Ovary (tissue), 9 donors: ENCODE results near the gene ELP5. TPM values are rescaled to one million over a fixed set of nuclear protein-coding genes. Genes with fewer than 3 reads are reported as not detected.
A peak's percentile ranks its signal among the peaks of the same experiment; 100 is the strongest.

Experiments used
- DNase-seq, 5 donors: peaks; one replicate each; pipeline ENCODE4 v3.0.0-alpha.2; 2019 to 2020
- H3K27ac ChIP-seq, 2 donors: fragments of 200-600 bp; one replicate each; pipeline versions ENCODE4 v1.5.1 to v1.8.0; 2019 to 2022
- H3K27me3 ChIP-seq: fragments of 200-600 bp; one replicate; pipeline ENCODE4 v1.8.0; 2022
- H3K36me3 ChIP-seq: fragments of 200-600 bp; sonication (generic); one replicate; pipeline ENCODE4 v1.5.1; 2019
- H3K4me1 ChIP-seq: one replicate; pipeline ENCODE4 v1.8.1; 2013; ENCODE audit warnings: mild to moderate bottlenecking, moderate library complexity; ENCODE audit not compliant: insufficient read depth
- H3K4me3 ChIP-seq: fragments of 200-600 bp; sonication (generic); one replicate; pipeline ENCODE4 v1.5.1; 2017
- H3K9me3 ChIP-seq, 2 donors: fragments of 200-600 bp in 1 of 2; sonication (generic) in 1 of 2; one replicate each; pipeline versions ENCODE4 v1.5.1 to v1.8.1; 2013 to 2019; ENCODE audit warnings: mild to moderate bottlenecking in 1 of 2, moderate library complexity in 1 of 2
- EP300 ChIP-seq: sonication (generic); formaldehyde crosslinking; IDR thresholded peaks from one replicate; pipeline ENCODE4 v1.6.1; 2017; ENCODE audit warnings: antibody characterized with exemption
- POLR2A ChIP-seq: fragments of 450-650 bp; IDR thresholded peaks from one replicate; pipeline ENCODE4 v1.6.1; 2017; ENCODE audit warnings: antibody characterized with exemption, mild to moderate bottlenecking, moderate library complexity
- WGBS, 3 donors: extraction: QIAGEN DNeasy Blood & Tissue Kit in 1 of 3; methylation state at CpG; one replicate each; pipeline versions ENCODE4 v1.1.5 to v1.1.7; 2013 to 2017; 5-methylcytosine and 5-hydroxymethylcytosine counted together
- intact Hi-C, 4 donors: fragments of 100-400 bp; cut with DNase I; formaldehyde crosslinking; loops; one replicate each; pipeline versions ENCODE4 v1.11.0 to v1.15.1; 2022 to 2023
- polyA plus RNA-seq, 2 donors: library from polyadenylated mRNA; stranded (reverse); fragments of 200-250 nt in 1 of 2; fragments of 350-450 nt in 1 of 2; fragmentation: Illumina TruSeq in 1 of 2; extraction: RNeasy Lipid Tissue Mini Kit (QIAGEN cat#74804) in 1 of 2; gene quantifications; one replicate each; pipeline ENCODE4 v1.2.3, GENCODE V29; 2013 to 2014
- total RNA-seq, 7 donors: library from RNA; depleted of rRNA in 2 of 7; stranded (reverse); fragments of >200 nt in 2 of 7; fragmentation: NEBNext Ultra II Directional in 3 of 7; extraction: Animal tissue kit (Norgen Biotek cat#: 25700) in 3 of 7; gene quantifications; one replicate each; pipeline versions ENCODE4 v1.1.0 to v1.2.4, GENCODE V29; 2016 to 2023
- TF ChIP-seq, protein P1 (sequence below), 3 donors: fragments of 450-650 bp in 2 of 3; fragments of 200-600 bp in 1 of 3; IDR thresholded peaks; one replicate each; pipeline versions ENCODE4 v1.5.1 to v1.8.0; 2016 to 2022; ENCODE audit warnings: antibody characterized with exemption in 3 of 3, mild to moderate bottlenecking in 1 of 3
- donor health status: DM: no; HTN: no; CAD: no; lungs with moderate emphysema.
- donor health status: DM: no; HTN: no; CAD: no.
- donor health status: Bipolar disorder and iron deficiency.
- donor health status: DM: yes; HTN: yes; CAD: no.
- donor health status: DM: no; HTN: no; CAD: no.
- donor health status: DM: yes; HTN: yes; CAD: no.

The ELP5 gene
- total and polyA plus RNA-seq, 9 donors: 18.7 to 56.0 (median 40.6) TPM

- no peak overlapping the region for H3K27ac ChIP-seq
- H3K27me3 ChIP-seq: peaks cover 3% of the 10 kb centered on the region
- peaks cover 9% of the 10 kb centered on the region for H3K4me1 ChIP-seq
- intact Hi-C loops: loop anchor here in 1 of 4 donors (5.0 kb wide), 1 partner anchor 251 kb away; the partner anchor contains the start of gene SLC16A11
- DNase-seq: peak in 1 of 5 donors; percentile 58
- TF ChIP-seq POLR2A (no peak), EP300 (no peak)
- TF ChIP-seq, protein P1, sequence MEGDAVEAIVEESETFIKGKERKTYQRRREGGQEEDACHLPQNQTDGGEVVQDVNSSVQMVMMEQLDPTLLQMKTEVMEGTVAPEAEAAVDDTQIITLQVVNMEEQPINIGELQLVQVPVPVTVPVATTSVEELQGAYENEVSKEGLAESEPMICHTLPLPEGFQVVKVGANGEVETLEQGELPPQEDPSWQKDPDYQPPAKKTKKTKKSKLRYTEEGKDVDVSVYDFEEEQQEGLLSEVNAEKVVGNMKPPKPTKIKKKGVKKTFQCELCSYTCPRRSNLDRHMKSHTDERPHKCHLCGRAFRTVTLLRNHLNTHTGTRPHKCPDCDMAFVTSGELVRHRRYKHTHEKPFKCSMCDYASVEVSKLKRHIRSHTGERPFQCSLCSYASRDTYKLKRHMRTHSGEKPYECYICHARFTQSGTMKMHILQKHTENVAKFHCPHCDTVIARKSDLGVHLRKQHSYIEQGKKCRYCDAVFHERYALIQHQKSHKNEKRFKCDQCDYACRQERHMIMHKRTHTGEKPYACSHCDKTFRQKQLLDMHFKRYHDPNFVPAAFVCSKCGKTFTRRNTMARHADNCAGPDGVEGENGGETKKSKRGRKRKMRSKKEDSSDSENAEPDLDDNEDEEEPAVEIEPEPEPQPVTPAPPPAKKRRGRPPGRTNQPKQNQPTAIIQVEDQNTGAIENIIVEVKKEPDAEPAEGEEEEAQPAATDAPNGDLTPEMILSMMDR (IDR thresholded peaks at IDR 0.05): no peak
- no peaks in the 10 kb centered on the region for H3K9me3 ChIP-seq
- 26 to 48% (median 43%) methylated on average over 11 of the region's 11 CpGs for WGBS, 3 donors
- H3K4me3 ChIP-seq: no peak overlapping the region
- H3K36me3 ChIP-seq: no peaks in the 10 kb centered on the region
These were observed 41.1 kb downstream of the ELP5 start for GRCh38 chr17:7293159-7293558.

DNA sequence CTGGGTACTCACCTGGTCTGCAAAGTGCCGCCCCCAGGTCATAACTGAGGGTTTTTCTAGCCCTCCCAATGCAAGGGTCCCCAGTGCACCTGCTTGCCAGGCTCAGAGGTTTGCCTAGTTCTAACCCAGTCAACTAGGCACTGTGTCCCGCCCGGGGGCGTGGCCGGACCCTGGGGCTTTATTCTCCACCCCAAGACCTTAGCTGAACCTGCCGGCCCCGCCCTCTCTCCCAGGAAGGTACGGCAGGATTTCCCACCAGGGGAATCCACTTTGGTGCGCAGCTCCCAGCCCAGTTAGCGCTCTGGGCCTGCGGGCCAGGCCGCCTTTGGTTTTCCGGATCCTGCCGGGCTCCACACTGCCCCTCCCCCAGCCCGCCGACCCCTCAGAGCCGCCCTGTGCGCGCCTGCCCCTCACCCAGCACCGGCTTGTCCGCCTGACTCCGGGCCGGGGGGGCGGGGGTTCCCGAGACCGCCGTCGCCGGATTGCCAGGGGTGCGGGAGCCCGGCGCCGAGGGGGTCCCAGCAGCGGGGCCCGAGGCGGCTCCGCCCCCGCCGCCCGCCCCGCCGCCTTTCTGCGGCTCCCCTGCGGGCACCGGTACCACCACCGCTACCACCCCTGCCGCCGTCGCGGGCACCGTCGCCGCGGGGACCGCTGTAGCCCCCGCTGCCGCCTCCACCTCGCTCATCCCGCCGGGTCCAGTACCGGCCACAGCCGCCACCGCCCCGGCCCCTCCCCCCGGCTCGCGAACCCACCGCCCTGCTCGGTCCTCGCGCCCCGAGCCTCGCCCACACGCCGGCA, 42.0 kb downstream of the ELP5 start:
- Histone ChIP-seq H3K9me3 (no peaks in the 10 kb centered on the region), H3K36me3 (no peaks in the 10 kb centered on the region), H3K27ac (no peak overlapping the region), H3K27me3 (peaks cover 3% of the 10 kb centered on the region), H3K4me1 (peaks cover 9% of the 10 kb centered on the region), H3K4me3 (peak overlapping the region; percentile 6)
- TF ChIP-seq, protein P1 (IDR thresholded peaks at IDR 0.05): no peak
- TF ChIP-seq POLR2A (no peak), EP300 (no peak)
- no peak for DNase-seq
- intact Hi-C loops: loop anchor here in 2 of 4 donors (2.0 to 5.0 kb wide), 2 partner anchors 13 to 252 kb away; partner anchors contain the start of genes SLC16A11 (in 1 of the 2) and SLC2A4 (in 1 of the 2)
- WGBS, 3 donors: 3 to 6% (median 5%) methylated on average over 46 to 75 of the region's 75 CpGs

DNA sequence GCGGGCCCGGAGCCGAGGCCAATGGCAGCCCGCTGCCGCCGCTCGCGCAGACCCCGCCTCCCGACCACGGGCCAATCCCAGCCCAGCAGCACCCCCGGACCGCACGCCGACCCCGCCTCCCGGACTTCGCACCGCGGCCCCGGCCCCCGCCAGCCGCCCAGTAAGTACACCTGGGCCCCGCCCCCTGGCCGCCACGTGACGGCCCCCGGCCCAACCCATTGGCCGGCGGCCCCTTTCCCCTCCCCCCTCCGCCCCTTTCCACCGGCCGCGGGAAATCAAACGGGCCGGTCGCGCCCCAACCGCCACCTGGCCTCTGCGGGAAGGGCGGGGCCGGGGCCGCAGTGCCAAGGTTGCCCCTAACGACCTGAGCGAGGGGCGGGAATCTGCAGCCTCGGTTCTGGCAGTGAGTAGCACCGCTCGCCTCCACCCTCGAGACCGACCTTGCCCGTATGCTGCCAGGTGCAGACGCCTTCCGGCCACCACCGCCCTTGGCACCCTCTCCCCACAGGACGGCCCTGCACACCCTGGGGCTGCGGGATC, 42.7 kb downstream of the ELP5 start, which contains the start of gene YBX2:
Gene YBX2 (minus strand): TSS at position 26 of the 540 bp plus-strand sequence. CDS start 139 bp downstream, outside the sequence.
- H3K36me3 ChIP-seq: no peaks in the 10 kb centered on the region
- intact Hi-C loops: loop anchor here in 3 of 4 donors (2.0 to 5.0 kb wide), 3 partner anchors 14 to 252 kb away; partner anchors contain the start of genes SLC16A11 (in 1 of the 3) and SLC2A4 (in 1 of the 3)
- DNase-seq: peak in 4 of 5 donors; percentile 34 to 67 (median 60)
- 1 to 2% (median 1%) methylated on average over 34 to 57 of the region's 57 CpGs for WGBS, 3 donors
- no peak for TF ChIP-seq EP300
- TF ChIP-seq POLR2A: no peak
- TF ChIP-seq, protein P1 (IDR thresholded peaks at IDR 0.05): no peak
- no peaks in the 10 kb centered on the region for H3K9me3 ChIP-seq
- H3K27me3 ChIP-seq: peaks cover 3% of the 10 kb centered on the region
- peaks cover 9% of the 10 kb centered on the region for H3K4me1 ChIP-seq
- no peak within 1 kb of the TSS for H3K27ac ChIP-seq
- peak within 1 kb of the TSS; percentile 6 for H3K4me3 ChIP-seq
